ENCODE results near the gene DMD. TPM values are rescaled to one million over a fixed set of nuclear protein-coding genes. Genes with fewer than 3 reads are reported as not detected.

DMD gene
- total RNA-seq, 1 donor, result 2.4 TPM

GRCh38 chrX:31663172-31663571 lies 1548.2 kb downstream of the DMD start:
- H3K27me3 ChIP-seq (ENCODE audit: insufficient read depth, low read length), result no peaks in the 10 kb centered on the region
- no peak overlapping the region for H3K4me3 ChIP-seq (ENCODE audit: low read length)
- no peaks in the 10 kb centered on the region for H3K4me1 ChIP-seq (ENCODE audit: insufficient read depth, low read length)
- no peaks in the 10 kb centered on the region for H3K9me3 ChIP-seq (ENCODE audit: low read depth, low read length)

GRCh38 chrX:31661280-31661810 lies 1550.0 kb downstream of the DMD start:
- Histone ChIP-seq H3K4me1 (ENCODE audit: insufficient read depth, low read length) (no peaks in the 10 kb centered on the region), H3K4me3 (ENCODE audit: low read length) (no peak overlapping the region), H3K27me3 (ENCODE audit: insufficient read depth, low read length) (no peaks in the 10 kb centered on the region), H3K9me3 (ENCODE audit: low read depth, low read length) (no peaks in the 10 kb centered on the region)

- Histone ChIP-seq H3K9me3 (ENCODE audit: low read depth, low read length) (no peaks in the 10 kb centered on the region), H3K27me3 (ENCODE audit: insufficient read depth, low read length) (no peaks in the 10 kb centered on the region), H3K4me1 (ENCODE audit: insufficient read depth, low read length) (no peaks in the 10 kb centered on the region), H3K4me3 (ENCODE audit: low read length) (no peak overlapping the region)
These were observed 1553.0 kb downstream of the DMD start for GRCh38 chrX:31658360-31658759.

GRCh38 chrX:31656013-31656412 lies 1555.3 kb downstream of the DMD start:
- Histone ChIP-seq H3K27me3 (ENCODE audit: insufficient read depth, low read length) (no peaks in the 10 kb centered on the region), H3K4me1 (ENCODE audit: insufficient read depth, low read length) (no peaks in the 10 kb centered on the region), H3K9me3 (ENCODE audit: low read depth, low read length) (no peaks in the 10 kb centered on the region), H3K4me3 (ENCODE audit: low read length) (no peak overlapping the region)

- no peaks in the 10 kb centered on the region for H3K27me3 ChIP-seq (ENCODE audit: insufficient read depth, low read length)
- no peaks in the 10 kb centered on the region for H3K4me1 ChIP-seq (ENCODE audit: insufficient read depth, low read length)
- no peak overlapping the region for H3K4me3 ChIP-seq (ENCODE audit: low read length)
- H3K9me3 ChIP-seq (ENCODE audit: low read depth, low read length), result no peaks in the 10 kb centered on the region
These were observed 1557.9 kb downstream of the DMD start for GRCh38 chrX:31653422-31653821.

- Histone ChIP-seq H3K4me3 (ENCODE audit: low read length) (no peak overlapping the region), H3K27me3 (ENCODE audit: insufficient read depth, low read length) (no peaks in the 10 kb centered on the region), H3K4me1 (ENCODE audit: insufficient read depth, low read length) (no peaks in the 10 kb centered on the region), H3K9me3 (ENCODE audit: low read depth, low read length) (no peaks in the 10 kb centered on the region)
These were observed 1558.7 kb downstream of the DMD start for GRCh38 chrX:31652650-31653049.

- no peak overlapping the region for H3K4me3 ChIP-seq (ENCODE audit: low read length)
- no peaks in the 10 kb centered on the region for H3K27me3 ChIP-seq (ENCODE audit: insufficient read depth, low read length)
- no peaks in the 10 kb centered on the region for H3K9me3 ChIP-seq (ENCODE audit: low read depth, low read length)
- no peaks in the 10 kb centered on the region for H3K4me1 ChIP-seq (ENCODE audit: insufficient read depth, low read length)
These were observed 1562.1 kb downstream of the DMD start for GRCh38 chrX:31649201-31649600.

GRCh38 chrX:31633349-31633748 lies 1578.0 kb downstream of the DMD start:
- Histone ChIP-seq H3K27me3 (ENCODE audit: insufficient read depth, low read length) (no peaks in the 10 kb centered on the region), H3K9me3 (ENCODE audit: low read depth, low read length) (no peaks in the 10 kb centered on the region), H3K4me1 (ENCODE audit: insufficient read depth, low read length) (no peaks in the 10 kb centered on the region), H3K4me3 (ENCODE audit: low read length) (no peak overlapping the region)

GRCh38 chrX:31629195-31629594 lies 1582.2 kb downstream of the DMD start:
- no peaks in the 10 kb centered on the region for H3K4me1 ChIP-seq (ENCODE audit: insufficient read depth, low read length)
- no peaks in the 10 kb centered on the region for H3K9me3 ChIP-seq (ENCODE audit: low read depth, low read length)
- no peak overlapping the region for H3K4me3 ChIP-seq (ENCODE audit: low read length)
- no peaks in the 10 kb centered on the region for H3K27me3 ChIP-seq (ENCODE audit: insufficient read depth, low read length)

- no peaks in the 10 kb centered on the region for H3K4me1 ChIP-seq (ENCODE audit: insufficient read depth, low read length)
- no peak overlapping the region for H3K4me3 ChIP-seq (ENCODE audit: low read length)
- no peaks in the 10 kb centered on the region for H3K9me3 ChIP-seq (ENCODE audit: low read depth, low read length)
- H3K27me3 ChIP-seq (ENCODE audit: insufficient read depth, low read length), result no peaks in the 10 kb centered on the region
These were observed 1602.2 kb downstream of the DMD start for GRCh38 chrX:31609130-31609529.

- Histone ChIP-seq H3K4me3 (ENCODE audit: low read length) (no peak overlapping the region), H3K4me1 (ENCODE audit: insufficient read depth, low read length) (no peaks in the 10 kb centered on the region), H3K27me3 (ENCODE audit: insufficient read depth, low read length) (no peaks in the 10 kb centered on the region), H3K9me3 (ENCODE audit: low read depth, low read length) (no peaks in the 10 kb centered on the region)
These were observed 1602.7 kb downstream of the DMD start for GRCh38 chrX:31608638-31609037.

GRCh38 chrX:31606771-31607170 lies 1604.6 kb downstream of the DMD start:
- H3K4me3 ChIP-seq (ENCODE audit: low read length), result no peak overlapping the region
- H3K9me3 ChIP-seq (ENCODE audit: low read depth, low read length), result no peaks in the 10 kb centered on the region
- H3K27me3 ChIP-seq (ENCODE audit: insufficient read depth, low read length), result no peaks in the 10 kb centered on the region

GRCh38 chrX:31604629-31605221 lies 1606.6 kb downstream of the DMD start:
- Histone ChIP-seq H3K4me1 (ENCODE audit: insufficient read depth, low read length) (no peaks in the 10 kb centered on the region), H3K9me3 (ENCODE audit: low read depth, low read length) (no peaks in the 10 kb centered on the region), H3K4me3 (ENCODE audit: low read length) (no peak overlapping the region), H3K27me3 (ENCODE audit: insufficient read depth, low read length) (no peaks in the 10 kb centered on the region)

More at GRCh38 chrX:31606771-31607170, 1604.6 kb downstream of the DMD start:
- H3K4me1 ChIP-seq (ENCODE audit: insufficient read depth, low read length), result no peaks in the 10 kb centered on the region

GRCh38 chrX:31603411-31604120 lies 1607.8 kb downstream of the DMD start:
- no peaks in the 10 kb centered on the region for H3K9me3 ChIP-seq (ENCODE audit: low read depth, low read length)
- no peaks in the 10 kb centered on the region for H3K4me1 ChIP-seq (ENCODE audit: insufficient read depth, low read length)
- H3K27me3 ChIP-seq (ENCODE audit: insufficient read depth, low read length), result no peaks in the 10 kb centered on the region
- H3K4me3 ChIP-seq (ENCODE audit: low read length), result no peak overlapping the region

- Histone ChIP-seq H3K9me3 (ENCODE audit: low read depth, low read length) (no peaks in the 10 kb centered on the region), H3K4me1 (ENCODE audit: insufficient read depth, low read length) (no peaks in the 10 kb centered on the region), H3K27me3 (ENCODE audit: insufficient read depth, low read length) (no peaks in the 10 kb centered on the region), H3K4me3 (ENCODE audit: low read length) (no peak overlapping the region)
These were observed 1610.5 kb downstream of the DMD start for GRCh38 chrX:31600823-31601222.

GRCh38 chrX:31593353-31593752 lies 1618.0 kb downstream of the DMD start:
- Histone ChIP-seq H3K4me3 (ENCODE audit: low read length) (no peak overlapping the region), H3K4me1 (ENCODE audit: insufficient read depth, low read length) (no peaks in the 10 kb centered on the region), H3K9me3 (ENCODE audit: low read depth, low read length) (no peaks in the 10 kb centered on the region), H3K27me3 (ENCODE audit: insufficient read depth, low read length) (no peaks in the 10 kb centered on the region)

All from mononuclear cell (primary cell).